Fibroblast of pulmonary artery (primary cell): ENCODE data around the gene PRTG.
A peak's percentile ranks its signal among the peaks of the same experiment; 100 is the strongest.

ENCODE experiments used
- DNase-seq: peaks from one replicate; pipeline ENCODE4 v3.0.0-alpha.2; 2010; ENCODE audit warnings: low read depth
- H3K4me3 ChIP-seq: replicated peaks from 2 replicates; pipeline ENCODE4 v1.5.1; 2011; ENCODE audit warnings: low read depth, mild to moderate bottlenecking, control low read depth, low read length, moderate library complexity
- CTCF ChIP-seq: IDR thresholded peaks from 2 replicates; pipeline ENCODE4 v1.5.1; 2011; ENCODE audit warnings: mild to moderate bottlenecking, control low read depth, low read length, inconsistent platforms; ENCODE audit errors: missing control alignments

The PRTG gene

DNA sequence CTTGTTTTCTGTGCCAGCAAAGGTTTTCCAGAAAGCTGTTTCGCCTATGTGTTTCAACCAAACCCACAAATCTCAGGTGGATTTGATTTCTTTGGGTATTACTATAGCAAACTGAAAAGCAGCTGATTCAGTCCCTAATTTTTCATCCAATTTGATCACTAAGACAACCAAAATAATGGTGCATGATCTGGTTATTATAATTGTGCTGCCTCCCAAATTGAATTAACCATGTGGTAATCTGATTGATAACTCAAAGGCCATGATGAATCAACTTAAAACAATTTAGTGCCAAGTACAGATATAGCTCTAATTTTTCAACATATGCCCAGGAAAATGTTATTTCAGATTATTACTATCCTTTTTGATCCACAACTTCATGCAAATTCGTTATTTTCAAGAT is 30.6 kb downstream of the PRTG start:
- DNase-seq: no peak
- no peak for TF ChIP-seq CTCF
- no peak overlapping the region for H3K4me3 ChIP-seq

- no peak overlapping the region for H3K4me3 ChIP-seq
- TF ChIP-seq CTCF: no peak
- no peak for DNase-seq
Observed at GRCh38 chr15:55710286-55710685, 32.7 kb downstream of the PRTG start.

- H3K4me3 ChIP-seq: no peak overlapping the region
- no peak for TF ChIP-seq CTCF
- DNase-seq: no peak
Observed at GRCh38 chr15:55709458-55709857, 33.5 kb downstream of the PRTG start.

DNA sequence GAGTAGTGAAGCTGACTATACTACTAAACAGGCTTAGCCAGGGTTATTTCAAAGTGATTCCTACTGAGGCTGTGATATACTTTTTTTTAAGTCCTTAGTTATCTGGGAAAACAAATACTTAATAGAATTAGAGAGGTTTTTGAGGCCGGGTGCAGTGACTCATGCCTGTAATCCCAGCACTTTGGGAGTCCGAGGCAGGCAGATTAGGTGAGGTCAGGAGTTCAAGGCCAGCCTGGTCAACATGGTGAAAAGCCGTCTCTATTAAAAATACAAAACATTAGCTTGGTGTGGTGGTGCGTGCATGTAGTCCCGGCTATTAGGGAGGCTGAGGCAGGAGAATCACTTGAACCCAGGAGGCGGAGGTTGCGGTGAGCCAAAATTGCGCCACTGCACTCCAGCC is 34.2 kb downstream of the PRTG start:
- TF ChIP-seq CTCF: no peak
- H3K4me3 ChIP-seq: no peak overlapping the region
- DNase-seq: no peak

DNA sequence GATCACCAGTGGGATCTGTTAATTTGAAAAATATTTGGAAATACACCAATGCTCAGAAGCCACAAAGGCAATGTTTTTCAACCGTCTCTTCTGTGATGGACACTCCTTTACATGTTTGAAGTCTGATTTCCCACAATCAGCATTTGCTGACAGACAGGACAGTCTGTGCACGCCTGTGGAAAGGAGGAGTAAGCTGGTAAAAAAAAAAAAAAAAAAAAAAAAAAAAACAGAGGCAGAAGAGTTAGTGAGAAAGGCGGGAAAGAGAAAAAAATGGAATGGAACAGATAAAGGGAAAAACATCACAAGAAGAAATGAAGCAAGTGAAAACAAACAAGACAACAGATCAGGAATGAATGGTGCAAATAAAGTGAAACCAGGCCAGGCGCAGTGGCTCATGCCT is 35.0 kb downstream of the PRTG start:
- TF ChIP-seq CTCF: no peak
- no peak overlapping the region for H3K4me3 ChIP-seq
- DNase-seq: no peak

- no peak for DNase-seq
- H3K4me3 ChIP-seq: no peak overlapping the region
- TF ChIP-seq CTCF: no peak
Observed at GRCh38 chr15:55707518-55707917, 35.4 kb downstream of the PRTG start.

DNA sequence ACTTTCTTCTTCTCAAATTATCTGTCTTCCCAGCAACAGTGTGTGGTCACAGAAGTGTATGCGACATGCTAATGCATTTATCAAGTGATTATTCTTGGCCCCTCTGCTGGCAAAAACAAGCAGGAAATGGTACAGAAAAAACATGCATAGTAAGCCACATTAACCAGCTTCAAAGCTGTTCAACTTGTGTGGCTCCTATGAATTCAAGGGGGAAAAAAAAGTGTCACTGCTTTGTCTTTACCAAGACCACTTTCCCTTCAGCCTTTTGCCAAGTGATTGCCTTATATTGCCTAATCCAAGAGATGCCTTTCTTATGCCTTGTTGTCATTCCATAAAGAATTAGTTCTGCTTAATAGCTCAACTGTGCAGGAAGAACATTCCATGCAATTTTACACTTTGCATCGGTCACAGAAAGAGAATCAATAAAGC is 39.1 kb downstream of the PRTG start:
- peak; percentile 11 for DNase-seq
- H3K4me3 ChIP-seq: no peak overlapping the region

More for the DNA sequence above, 39.1 kb downstream of the PRTG start:
- no peak for TF ChIP-seq CTCF
